GM12892 (cell line): ENCODE results near the gene OR5H6.

Experiments used
- POLR2A ChIP-seq: IDR thresholded peaks from 2 replicates; pipeline ENCODE4 v1.6.1; 2011; ENCODE audit warnings: low read depth, low read length, control low read depth
- POLR2AphosphoS5 ChIP-seq: IDR thresholded peaks from 2 replicates; pipeline ENCODE4 v1.6.1; 2011; ENCODE audit warnings: low read depth, low read length, control low read depth
- TAF1 ChIP-seq: IDR thresholded peaks from 2 replicates; pipeline ENCODE4 v1.6.1; 2011; ENCODE audit warnings: low read depth, mild to moderate bottlenecking, control low read depth, low read length, borderline replicate concordance

DNA sequence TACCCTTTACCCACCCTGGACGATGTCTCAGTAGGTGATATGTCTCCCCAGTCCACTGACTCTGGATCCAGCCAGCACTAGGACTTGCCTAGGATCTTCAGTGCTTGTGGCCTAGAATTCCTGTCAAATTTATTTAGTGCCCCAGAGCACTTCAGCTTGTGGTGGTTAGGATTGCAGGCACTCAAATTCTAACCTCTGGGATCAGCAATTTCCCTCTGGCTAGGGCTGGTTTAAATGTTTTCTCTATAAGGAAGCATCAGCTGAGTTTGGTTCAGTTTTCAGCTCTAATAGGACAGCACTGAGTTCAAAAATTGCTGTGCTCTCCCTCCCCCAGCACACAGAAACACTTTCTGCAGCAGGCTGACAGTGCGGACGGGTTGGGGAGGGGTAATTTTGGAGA lies 8.1 kb downstream of the OR5H6 start:
- TF ChIP-seq POLR2A, result no peak
- no peak for TF ChIP-seq TAF1
- TF ChIP-seq POLR2AphosphoS5, result no peak
